ENCODE data around the gene GTF3C2.

GRCh38 chr2:27307287-27307544 lies 49.3 kb downstream of the GTF3C2 start:
- TF ChIP-seq, protein P1, sequence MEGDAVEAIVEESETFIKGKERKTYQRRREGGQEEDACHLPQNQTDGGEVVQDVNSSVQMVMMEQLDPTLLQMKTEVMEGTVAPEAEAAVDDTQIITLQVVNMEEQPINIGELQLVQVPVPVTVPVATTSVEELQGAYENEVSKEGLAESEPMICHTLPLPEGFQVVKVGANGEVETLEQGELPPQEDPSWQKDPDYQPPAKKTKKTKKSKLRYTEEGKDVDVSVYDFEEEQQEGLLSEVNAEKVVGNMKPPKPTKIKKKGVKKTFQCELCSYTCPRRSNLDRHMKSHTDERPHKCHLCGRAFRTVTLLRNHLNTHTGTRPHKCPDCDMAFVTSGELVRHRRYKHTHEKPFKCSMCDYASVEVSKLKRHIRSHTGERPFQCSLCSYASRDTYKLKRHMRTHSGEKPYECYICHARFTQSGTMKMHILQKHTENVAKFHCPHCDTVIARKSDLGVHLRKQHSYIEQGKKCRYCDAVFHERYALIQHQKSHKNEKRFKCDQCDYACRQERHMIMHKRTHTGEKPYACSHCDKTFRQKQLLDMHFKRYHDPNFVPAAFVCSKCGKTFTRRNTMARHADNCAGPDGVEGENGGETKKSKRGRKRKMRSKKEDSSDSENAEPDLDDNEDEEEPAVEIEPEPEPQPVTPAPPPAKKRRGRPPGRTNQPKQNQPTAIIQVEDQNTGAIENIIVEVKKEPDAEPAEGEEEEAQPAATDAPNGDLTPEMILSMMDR (IDR thresholded peaks at IDR 0.05) = no peak
- TF ChIP-seq POLR2A (IDR thresholded peaks at IDR 0.05) = no peak
- no peak for TF ChIP-seq POLR2AphosphoS5 (IDR thresholded peaks at IDR 0.05)
